Activated naive CD4-positive, alpha-beta T cell (primary cell): Measurements from ENCODE around the gene APOA4.
"Not testable (repeated sequence)": the region's sequence is repeated elsewhere in the genome, so short reads cannot be mapped to it uniquely, and the experiment has no call there.

ENCODE experiments used
- DNase-seq, 4 experiments: peaks; one replicate each; lab custom pipeline; 2025; lab: John Stamatoyannopoulos, UW

APOA4 gene

GRCh38 chr11:116829525-116830183 is 6.5 kb upstream of the APOA4 start, which contains the start of gene APOC3:
Gene APOC3 (plus strand): TSS chr11:116829907. CDS start chr11:116830583, 676 bp downstream.
- no peak for DNase-seq

- DNase-seq = no peak
Measured at GRCh38 chr11:116828632-116829524, 5.8 kb upstream of the APOA4 start.

GRCh38 chr11:116827461-116827860 is 4.4 kb upstream of the APOA4 start:
- DNase-seq = no peak

GRCh38 chr11:116826751-116827431 is 3.8 kb upstream of the APOA4 start:
- DNase-seq = no peak

GRCh38 chr11:116825854-116826750 is 3.0 kb upstream of the APOA4 start:
- no peak for DNase-seq

GRCh38 chr11:116825434-116825833 is 2.3 kb upstream of the APOA4 start:
- DNase-seq = no peak

GRCh38 chr11:116822575-116822974 is 529 bp downstream of the APOA4 start:
- DNase-seq = no peak

GRCh38 chr11:116821050-116821918 is 1.8 kb downstream of the APOA4 start:
- no peak for DNase-seq

GRCh38 chr11:116819049-116819448 is 4.1 kb downstream of the APOA4 start:
- DNase-seq = no peak

GRCh38 chr11:116814502-116814901 is 8.6 kb downstream of the APOA4 start:
- no peak for DNase-seq

GRCh38 chr11:116813781-116814471 is 9.2 kb downstream of the APOA4 start:
- DNase-seq = no peak

GRCh38 chr11:116813170-116813569 is 9.9 kb downstream of the APOA4 start:
- no peak for DNase-seq

- no peak for DNase-seq
Measured at GRCh38 chr11:116812109-116812508, 11.0 kb downstream of the APOA4 start.

- no peak for DNase-seq
Measured at GRCh38 chr11:116811194-116811593, 11.9 kb downstream of the APOA4 start.

GRCh38 chr11:116808262-116809175 is 14.6 kb downstream of the APOA4 start:
- no peak for DNase-seq

GRCh38 chr11:116807601-116808261 is 15.4 kb downstream of the APOA4 start:
- no peak for DNase-seq

- DNase-seq = no peak
Measured at GRCh38 chr11:116804001-116804400, 19.1 kb downstream of the APOA4 start.

- not testable (repeated sequence) for DNase-seq
Measured at GRCh38 chr11:116801662-116802061, 21.4 kb downstream of the APOA4 start.
